HG02852 (cell line): ENCODE measurements around the gene SLC11A1.

ENCODE experiments used
- ATAC-seq: cut with Tn5 transposase; IDR thresholded peaks from one replicate; pipeline ENCODE4 v1.9.1; 2021; ENCODE audit warnings: mild to moderate bottlenecking, moderate library complexity; ENCODE audit not compliant: unreplicated experiment

The SLC11A1 gene

GRCh38 chr2:218392891-218393462, 10.9 kb downstream of the SLC11A1 start:
- no peak for ATAC-seq

- ATAC-seq: no peak
Measured at GRCh38 chr2:218393750-218394290, 11.7 kb downstream of the SLC11A1 start.

- ATAC-seq: no peak
Measured at GRCh38 chr2:218394298-218395089, 12.4 kb downstream of the SLC11A1 start.

- ATAC-seq: no peak
Measured at GRCh38 chr2:218395090-218395444, 13.0 kb downstream of the SLC11A1 start.

GRCh38 chr2:218395456-218395825, 13.4 kb downstream of the SLC11A1 start:
- no peak for ATAC-seq

- peak; percentile 42 for ATAC-seq
Measured at GRCh38 chr2:218395826-218396687, 14.0 kb downstream of the SLC11A1 start.

GRCh38 chr2:218396688-218397462, 14.8 kb downstream of the SLC11A1 start:
- no peak for ATAC-seq

- ATAC-seq: no peak
Measured at GRCh38 chr2:218397463-218397819, 15.4 kb downstream of the SLC11A1 start.

GRCh38 chr2:218397820-218398436, 15.9 kb downstream of the SLC11A1 start:
- peak; percentile 1 for ATAC-seq

GRCh38 chr2:218398437-218399390, 16.6 kb downstream of the SLC11A1 start:
- ATAC-seq: peak; percentile 22

GRCh38 chr2:218399391-218400166, 17.5 kb downstream of the SLC11A1 start, which contains the start of gene CTDSP1:
TSS of gene CTDSP1 (plus strand) at chr2:218399868. CDS start at chr2:218400091, 223 bp downstream.
- ATAC-seq: peak; percentile 38

- no peak for ATAC-seq
Measured at GRCh38 chr2:218400167-218400929, 18.3 kb downstream of the SLC11A1 start.

GRCh38 chr2:218400930-218401881, 19.1 kb downstream of the SLC11A1 start:
- no peak for ATAC-seq

- ATAC-seq: no peak
Measured at GRCh38 chr2:218401890-218402289, 19.8 kb downstream of the SLC11A1 start.

- ATAC-seq: no peak
Measured at GRCh38 chr2:218402491-218402901, 20.4 kb downstream of the SLC11A1 start.

- ATAC-seq: no peak
Measured at GRCh38 chr2:218402911-218403411, 20.9 kb downstream of the SLC11A1 start.
